GM21447 (cell line): ENCODE data around the gene FXYD5.
"Not testable (repeated sequence)": the region's sequence is repeated elsewhere in the genome, so short reads cannot be mapped to it uniquely, and the experiment has no call there.

ENCODE experiments used
- ATAC-seq: cut with Tn5 transposase; IDR thresholded peaks from one replicate; pipeline ENCODE4 v1.9.1; 2021; ENCODE audit not compliant: unreplicated experiment

The FXYD5 gene

GRCh38 chr19:35119578-35120155, 34.9 kb upstream of the FXYD5 start:
- ATAC-seq = no peak

GRCh38 chr19:35120492-35120891, 34.0 kb upstream of the FXYD5 start:
- ATAC-seq = no peak

DNA sequence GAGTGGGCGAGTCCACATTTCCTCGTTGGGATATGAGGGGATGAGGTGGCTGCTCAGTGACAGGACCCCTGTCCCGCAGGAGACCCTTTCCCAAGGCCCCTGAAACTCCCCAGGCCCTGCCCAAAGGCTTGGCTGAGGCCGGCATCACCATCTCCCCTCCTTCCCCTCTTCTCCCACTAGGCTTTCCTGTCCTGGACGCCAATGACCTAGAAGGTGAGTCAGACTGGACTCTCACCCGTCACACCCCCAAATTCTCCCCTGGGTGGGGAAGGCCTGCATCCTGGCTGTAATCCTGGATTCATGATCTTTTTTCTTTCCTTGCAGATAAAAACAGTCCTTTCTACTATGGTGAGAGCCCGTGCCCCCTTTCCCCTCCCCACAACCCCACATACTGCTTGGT, 33.6 kb upstream of the FXYD5 start:
- no peak for ATAC-seq

GRCh38 chr19:35122687-35123551, 31.6 kb upstream of the FXYD5 start:
- ATAC-seq = no peak

DNA sequence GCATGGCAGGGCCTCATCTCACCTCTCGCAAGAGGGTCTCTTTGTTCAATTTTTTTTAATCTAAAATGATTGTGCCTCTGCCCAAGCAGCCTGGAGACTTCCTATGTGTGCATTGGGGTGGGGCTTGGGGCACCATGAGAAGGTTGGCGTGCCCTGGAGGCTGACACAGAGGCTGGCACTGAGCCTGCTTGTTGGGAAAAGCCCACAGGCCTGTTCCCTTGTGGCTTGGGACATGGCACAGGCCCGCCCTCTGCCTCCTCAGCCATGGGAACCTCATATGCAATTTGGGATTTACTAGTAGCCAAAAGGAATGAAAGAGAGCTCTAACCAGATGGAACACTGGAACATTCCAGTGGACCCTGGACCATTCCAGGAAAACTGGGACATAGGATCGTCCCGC, 31.0 kb upstream of the FXYD5 start:
- no peak for ATAC-seq

DNA sequence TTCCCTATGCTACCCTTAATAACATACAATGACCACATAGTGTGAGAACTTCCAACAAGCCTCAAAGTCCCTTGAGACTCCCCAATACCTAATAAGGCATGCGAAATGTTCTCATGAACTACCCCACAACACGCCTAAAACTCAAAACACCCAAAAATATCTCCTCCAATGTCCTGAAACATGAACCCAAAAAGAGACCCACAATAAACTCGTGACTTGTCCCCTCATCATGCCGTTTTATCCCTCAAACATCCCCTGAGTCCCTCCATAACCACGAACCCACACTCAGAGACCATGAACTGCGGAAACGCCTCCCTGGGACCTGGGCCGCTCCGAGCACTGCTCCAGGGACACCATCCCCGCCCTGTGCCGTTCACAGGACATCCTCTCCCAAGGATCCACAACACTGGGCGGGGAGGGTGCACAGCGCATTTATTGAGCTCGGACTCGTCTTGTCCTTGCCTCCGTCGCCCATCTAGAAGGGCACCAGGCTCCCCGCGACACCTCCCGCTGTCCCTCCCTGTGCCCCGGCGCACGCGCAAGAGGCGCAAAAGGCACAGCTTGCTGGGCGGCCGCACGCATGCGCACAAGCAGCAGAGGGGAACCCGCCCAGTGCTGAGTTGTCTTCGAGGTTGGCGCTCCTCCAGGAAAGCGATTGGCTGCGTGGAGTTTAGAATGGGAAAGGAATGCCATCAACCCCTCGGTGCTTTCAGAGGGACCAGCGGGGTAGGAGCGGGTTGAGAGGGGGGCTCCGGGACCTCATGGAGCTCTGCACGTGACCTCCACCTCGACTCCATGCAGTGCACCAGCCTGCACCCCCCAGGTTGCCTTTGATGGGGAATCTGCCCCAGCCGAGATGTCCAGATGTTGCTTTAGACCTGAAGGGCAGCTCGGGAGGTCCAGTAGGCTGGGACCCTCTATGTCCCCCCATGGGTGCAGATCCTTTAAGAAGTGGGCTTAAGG, 30.2 kb upstream of the FXYD5 start:
- no peak for ATAC-seq

DNA sequence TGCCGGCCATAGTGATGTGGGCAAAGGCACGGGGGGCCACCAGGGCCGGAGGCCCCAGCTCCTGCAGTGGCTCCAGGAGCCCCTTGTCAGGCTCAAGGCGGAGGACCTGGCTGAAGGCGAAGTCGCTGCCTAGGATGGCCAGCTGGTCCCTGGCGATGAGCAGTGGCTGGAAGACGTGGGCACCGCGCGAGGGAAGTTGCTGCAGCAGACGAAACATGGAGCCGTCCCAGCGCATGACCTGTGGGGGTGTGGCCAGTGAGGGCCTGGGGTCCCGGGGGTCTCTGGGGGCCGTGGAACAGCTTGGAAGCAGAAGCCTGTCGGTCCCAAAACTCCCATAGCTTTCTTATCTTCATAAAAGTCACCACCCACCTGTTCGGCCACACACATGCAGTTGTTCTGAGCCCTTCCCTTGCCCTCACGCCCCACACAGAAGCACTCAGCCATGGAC, 29.2 kb upstream of the FXYD5 start:
- no peak for ATAC-seq

- no peak for ATAC-seq
Measured at GRCh38 chr19:35125749-35126623, 28.5 kb upstream of the FXYD5 start.

DNA sequence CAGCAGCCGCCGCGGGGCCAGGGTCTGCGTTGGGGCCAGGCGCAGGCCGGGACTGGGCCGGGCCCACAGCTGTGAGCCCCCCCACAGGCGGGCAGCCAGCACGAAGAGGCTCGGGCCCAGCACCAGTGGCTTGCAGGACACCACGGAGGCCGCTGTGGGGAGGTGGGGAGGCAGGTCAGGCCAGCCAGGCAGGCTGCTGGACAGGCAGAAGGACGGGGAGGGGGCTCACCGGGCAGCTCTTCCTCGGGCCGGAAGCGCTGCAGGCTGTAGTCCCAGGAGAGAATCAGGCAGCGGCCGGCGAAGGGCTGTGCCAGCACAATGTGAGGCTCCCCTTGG, 27.9 kb upstream of the FXYD5 start:
- no peak for ATAC-seq

DNA sequence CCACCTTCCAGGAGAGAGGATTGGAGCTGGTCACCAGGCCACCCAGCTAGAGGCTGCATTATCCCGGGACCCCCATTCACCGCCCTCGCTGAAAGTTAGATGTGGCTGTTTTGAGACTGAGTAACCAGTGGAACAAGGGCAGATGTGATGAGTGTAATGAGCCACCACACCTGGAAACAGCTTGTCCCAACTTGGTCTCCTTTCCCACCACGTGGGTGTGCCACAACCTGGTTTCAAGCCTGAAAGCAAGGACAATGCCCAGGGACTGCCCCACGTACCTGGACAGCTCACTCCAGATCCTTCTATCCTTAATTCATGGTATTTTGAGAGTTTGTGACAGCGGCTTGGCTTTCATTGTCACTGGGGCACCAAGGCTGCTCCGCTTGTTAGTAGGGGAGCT, 26.7 kb upstream of the FXYD5 start:
- no peak for ATAC-seq

DNA sequence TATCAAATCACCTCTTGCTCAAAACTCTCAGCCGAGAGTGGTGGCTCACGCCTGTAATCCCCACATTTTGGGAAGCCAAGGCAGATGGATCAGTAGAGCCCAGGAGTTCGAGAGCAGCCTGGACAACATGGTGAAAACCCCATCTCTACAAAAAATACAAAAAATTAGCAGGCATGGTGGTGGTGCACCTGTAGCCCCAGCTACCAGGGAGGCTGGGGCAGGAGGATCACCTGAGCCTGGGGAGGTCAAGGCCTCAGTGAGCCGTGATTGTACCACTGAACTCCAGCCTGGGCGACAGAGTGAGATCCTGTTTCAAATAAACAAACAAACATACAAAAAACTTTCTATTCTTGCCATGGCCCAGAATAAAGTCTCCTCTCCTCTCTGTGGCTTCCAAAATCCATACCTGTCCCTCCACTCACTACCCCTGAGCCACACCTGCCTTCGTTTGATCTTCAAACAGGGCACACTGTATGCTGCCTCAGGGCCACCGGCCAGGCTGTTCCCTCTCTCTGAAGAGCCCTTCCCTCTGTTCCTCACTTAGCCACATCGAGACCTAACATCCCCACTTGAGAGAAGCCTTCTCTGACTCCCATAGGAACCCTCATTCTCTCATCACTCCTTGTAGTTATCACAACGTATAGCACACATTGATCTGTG, 26.0 kb upstream of the FXYD5 start:
- ATAC-seq = no peak

DNA sequence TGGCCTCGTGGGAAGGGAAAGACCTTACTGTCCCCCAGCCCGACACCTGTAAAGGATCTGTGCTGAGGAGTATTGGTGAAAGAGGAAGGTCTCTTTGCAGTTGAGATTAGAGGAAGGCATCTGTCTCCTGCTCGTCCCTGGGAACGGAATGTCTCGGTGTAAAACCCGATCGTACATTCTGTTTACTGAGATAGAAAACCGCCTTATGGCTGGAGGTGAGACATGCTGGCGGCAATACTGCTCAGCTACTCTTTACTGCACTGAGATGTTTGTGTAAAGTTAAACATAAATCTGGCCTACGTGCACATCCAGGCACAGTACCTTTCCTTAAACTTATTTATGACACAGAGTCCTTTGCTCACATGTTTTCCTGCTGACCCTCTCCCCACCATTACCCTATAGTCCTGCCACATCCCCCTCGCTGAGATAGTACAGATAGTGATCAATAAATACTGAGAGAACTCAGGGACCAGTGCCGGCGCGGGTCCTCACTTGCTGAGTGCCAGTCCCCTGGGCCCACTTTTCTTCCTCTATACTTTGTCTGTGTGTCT, 24.7 kb upstream of the FXYD5 start:
- not testable (repeated sequence) for ATAC-seq

DNA sequence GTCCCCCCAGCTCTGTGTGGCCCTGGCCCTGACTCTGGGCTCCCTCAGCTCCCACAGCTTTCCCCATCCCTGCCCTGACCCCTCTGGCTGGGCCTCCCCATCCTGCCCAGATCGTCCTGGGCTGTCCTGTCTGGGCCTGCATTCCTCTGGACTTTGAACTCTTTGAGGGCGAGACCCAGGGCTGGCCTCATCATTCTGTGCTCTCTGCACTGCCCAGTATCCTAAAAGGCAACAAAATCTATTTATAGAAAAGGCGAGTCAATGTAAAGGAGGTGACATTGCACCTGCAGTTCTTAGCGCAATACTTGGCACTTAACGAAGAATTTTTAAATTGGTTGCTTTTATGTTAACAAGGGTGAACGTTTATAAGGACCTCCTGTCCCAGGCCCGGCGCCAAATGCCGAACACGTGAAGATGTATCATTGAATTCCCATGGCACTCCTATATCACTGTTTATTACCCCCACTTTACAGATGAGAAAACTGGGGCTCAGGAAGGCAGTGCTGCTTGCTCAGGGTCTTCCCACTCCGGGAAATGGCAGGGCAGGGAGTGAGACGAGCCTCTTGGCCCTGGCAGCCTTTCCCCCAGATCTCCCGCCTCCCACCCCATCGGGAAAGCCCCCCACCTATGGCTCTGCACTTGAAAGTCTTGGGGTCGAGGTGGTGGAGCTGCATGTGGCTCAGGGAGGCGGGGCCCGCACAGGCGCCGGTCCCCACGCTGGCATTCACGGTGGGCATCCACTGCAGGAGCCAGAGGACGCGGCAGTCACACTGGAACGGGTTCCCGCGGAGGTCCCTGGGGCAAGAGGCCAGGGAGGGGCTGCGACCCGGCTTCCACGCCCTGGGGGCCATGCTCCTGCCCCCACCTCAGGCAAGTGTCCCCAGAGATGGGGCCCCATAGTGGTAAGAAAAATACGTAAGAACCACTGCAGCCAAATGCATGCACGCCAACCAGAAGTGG, 23.5 kb upstream of the FXYD5 start:
- no peak for ATAC-seq

- no peak for ATAC-seq
Measured at GRCh38 chr19:35132254-35132653, 22.3 kb upstream of the FXYD5 start.

DNA sequence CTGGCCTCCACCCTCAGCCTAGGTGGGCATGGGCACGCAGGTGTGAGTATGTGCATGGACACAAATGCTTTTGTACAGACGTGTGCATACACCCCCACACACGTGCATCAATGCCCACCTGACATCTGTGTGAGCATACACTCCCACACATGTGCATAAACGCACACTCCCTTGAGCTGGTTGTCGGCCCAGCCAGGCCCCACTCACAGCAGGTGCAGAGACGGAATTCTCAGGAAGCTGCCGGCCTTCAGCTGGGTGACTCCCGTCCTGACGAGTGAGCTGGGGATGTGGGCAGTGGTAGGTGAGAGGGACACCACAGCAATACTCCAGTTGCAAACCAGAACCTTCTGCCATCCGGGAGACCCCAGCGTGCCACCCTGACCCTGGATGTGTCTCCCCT, 20.7 kb upstream of the FXYD5 start:
- ATAC-seq = no peak

GRCh38 chr19:35134601-35135242, 19.8 kb upstream of the FXYD5 start, which contains the start of gene LGI4:
TSS of gene LGI4 (minus strand) at chr19:35135059. CDS start at chr19:35134680, 379 bp downstream.
- ATAC-seq = no peak

DNA sequence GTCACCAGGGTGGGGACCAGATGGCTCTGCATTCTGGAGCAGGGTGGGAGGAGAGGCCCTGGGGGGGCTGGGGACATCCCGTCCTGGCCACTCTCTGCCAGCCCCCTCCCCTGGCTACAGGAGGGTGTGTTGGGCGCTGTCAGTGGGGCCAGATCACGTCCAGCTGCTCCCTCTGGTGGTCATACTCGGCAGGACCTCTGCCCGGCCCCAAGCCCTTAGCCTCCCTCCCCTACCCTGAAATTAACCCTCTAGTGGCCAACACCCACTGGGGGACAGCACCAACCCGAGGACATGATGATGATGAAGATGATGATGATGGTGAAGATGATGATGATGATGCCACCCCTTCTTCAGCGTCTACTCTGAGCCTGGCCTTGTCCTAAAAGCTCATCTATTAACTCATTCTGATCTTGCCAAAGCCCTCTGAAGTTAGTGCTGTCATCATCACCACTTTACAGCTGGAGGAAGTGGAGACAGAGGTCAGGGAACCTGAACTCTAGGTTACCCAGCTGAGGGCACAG, 19.1 kb upstream of the FXYD5 start:
- ATAC-seq = no peak

- no peak for ATAC-seq
Measured at GRCh38 chr19:35136231-35136630, 18.3 kb upstream of the FXYD5 start.
